Measurements from ENCODE around the gene MGLL.

The MGLL gene

GRCh38 chr3:127758013-127758412, 64.3 kb downstream of the MGLL start:
- no peak for DNase-seq (ENCODE audit: low spot score)

GRCh38 chr3:127755305-127755681, 67.0 kb downstream of the MGLL start:
- no peak for DNase-seq (ENCODE audit: low spot score)

- no peak for DNase-seq (ENCODE audit: low spot score)
Measured at GRCh38 chr3:127754411-127755304, 67.7 kb downstream of the MGLL start.

DNA sequence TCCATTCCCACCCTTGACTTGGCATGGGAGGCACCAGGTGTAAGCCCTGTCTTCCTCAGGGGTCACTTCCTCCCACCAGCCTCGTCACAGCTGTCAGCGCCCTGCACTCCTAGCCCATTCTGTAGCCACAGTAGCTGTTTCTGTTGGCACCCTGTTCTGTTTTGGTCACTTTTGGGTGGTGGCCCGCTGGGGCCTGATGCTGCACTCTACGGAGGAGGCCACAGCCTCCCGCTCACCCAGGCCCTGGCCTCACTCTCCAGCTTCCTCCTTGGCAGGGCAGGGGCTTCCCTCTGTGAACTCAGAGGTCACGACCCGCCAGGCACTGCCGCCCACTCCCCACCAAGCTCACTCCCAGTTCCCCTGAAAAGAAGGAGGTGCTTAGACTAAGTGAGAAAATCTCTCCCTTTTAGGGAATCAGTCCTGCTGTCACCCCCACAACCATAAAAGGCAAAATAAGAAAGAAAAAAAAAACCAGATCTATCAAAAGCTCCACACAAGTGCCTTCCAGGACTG, 68.4 kb downstream of the MGLL start:
- no peak for DNase-seq (ENCODE audit: low spot score)

DNA sequence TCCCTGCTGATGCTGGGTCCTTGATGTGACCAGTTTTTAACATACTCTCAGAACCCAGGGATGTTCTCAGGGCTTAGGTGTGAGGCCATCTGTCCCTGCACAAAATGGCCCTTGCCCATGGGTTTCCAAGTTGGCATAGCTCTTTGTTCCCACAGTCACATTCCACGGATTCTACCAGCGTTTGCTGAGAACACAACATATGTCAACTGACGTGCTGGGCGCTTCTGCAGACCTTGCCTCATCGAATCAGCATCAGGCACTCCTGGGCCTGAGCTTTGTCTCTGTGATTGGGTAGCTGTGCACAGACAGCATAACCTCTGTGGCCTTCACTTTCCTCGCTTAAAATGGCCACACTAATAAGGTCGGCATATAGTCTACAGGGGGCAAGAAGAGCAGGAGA, 69.0 kb downstream of the MGLL start:
- no peak for DNase-seq (ENCODE audit: low spot score)

DNA sequence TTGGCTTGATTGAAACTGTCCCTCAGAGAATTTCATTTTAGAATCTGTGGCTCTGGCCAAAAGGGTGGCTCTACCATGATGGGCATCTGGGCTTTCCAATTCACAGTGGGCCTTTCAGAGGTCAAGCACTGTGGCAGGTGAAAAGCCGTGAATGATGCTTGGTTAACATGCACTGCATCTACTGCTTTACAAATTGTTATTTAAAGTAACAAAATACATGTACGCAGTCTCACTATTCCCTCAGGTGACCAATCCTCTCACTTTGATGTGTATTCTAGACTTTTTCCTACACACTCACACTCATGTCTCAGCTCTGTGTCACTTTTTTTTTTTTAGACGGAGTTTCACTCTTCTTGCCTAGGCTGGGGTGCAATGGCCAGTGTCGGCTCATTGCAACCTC, 70.5 kb downstream of the MGLL start:
- DNase-seq (ENCODE audit: low spot score) = no peak

GRCh38 chr3:127751163-127751621, 71.1 kb downstream of the MGLL start:
- no peak for DNase-seq (ENCODE audit: low spot score)

DNA sequence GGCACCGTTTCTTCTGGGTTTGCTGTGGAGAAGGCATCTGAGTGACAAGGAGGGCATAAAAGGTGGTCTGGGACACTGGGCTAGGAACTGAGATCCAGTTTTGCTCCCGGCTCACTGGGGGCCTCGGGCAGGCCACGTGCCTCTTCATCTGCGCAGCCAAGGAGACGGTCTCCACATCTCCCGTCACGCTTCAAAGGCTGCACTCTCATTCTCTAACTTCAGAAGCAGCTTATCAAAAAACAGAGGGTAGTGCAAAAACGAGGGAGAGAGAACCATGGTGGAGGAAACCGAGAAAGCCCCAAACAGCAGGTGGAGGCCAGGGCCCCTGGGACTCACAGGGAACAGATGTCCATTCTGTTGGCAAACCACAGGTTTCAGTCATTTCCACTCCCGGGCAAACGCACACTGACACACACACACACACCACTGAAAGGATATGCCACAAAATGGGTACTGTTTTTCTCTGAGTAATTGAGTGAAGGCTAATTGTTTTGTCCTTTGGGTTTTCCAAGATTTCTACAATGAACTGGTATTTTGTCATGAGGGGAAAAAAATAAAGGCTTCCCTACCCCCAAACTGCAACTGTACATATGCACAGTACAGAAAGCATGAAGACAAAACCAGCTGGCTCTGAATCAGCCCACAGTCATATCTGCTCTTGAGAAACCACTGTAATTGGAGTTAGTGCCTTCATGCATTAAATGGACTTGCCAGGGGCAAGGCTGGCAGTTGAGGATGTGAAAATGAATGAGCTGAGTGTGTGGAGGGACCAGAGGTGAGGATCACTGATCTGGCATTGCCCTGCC, 71.9 kb downstream of the MGLL start:
- peak; percentile 65 for DNase-seq (ENCODE audit: low spot score)

DNA sequence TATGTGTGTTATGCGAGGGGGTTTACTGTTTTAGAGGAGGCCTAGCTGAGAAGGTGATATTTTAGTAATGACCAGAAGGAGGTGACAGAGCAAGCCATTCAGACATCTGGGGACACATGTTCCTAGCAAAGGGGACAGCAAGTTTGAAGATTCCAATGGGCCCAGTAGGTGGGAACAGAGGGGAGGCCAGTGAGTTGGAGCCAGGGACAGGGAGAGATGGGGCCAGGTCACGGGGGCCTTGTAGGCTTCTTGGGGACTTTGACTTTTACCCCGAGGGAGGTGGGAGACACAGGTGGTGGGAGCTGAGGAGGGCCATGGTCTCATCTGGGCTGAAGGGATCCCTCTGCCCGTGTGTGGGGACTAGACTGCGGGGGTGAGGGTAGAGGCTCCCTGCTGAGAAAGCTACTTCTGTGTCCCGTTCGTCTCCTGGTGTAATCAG, 72.5 kb downstream of the MGLL start:
- no peak for DNase-seq (ENCODE audit: low spot score)

DNA sequence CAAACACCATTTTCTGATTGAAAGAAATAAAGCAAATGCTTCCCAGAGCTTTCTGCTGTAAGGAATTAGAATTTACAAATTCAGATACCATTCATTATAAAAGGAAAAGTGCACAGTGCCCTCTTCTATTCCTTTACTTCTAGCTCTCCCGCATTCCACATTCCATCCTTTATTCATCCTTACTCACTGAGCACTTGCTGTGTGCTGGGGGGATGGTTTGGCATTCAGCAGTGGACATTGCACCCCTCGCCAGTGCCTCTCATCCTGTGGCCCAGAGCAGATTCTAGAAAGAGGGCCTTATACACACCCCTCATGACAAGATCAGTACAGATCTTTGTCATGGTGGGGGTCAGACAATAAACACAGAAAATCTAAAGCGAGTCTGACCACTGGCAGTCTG, 73.0 kb downstream of the MGLL start:
- DNase-seq (ENCODE audit: low spot score) = no peak

GRCh38 chr3:127748754-127749327, 73.5 kb downstream of the MGLL start:
- peak; percentile 57 for DNase-seq (ENCODE audit: low spot score)

DNA sequence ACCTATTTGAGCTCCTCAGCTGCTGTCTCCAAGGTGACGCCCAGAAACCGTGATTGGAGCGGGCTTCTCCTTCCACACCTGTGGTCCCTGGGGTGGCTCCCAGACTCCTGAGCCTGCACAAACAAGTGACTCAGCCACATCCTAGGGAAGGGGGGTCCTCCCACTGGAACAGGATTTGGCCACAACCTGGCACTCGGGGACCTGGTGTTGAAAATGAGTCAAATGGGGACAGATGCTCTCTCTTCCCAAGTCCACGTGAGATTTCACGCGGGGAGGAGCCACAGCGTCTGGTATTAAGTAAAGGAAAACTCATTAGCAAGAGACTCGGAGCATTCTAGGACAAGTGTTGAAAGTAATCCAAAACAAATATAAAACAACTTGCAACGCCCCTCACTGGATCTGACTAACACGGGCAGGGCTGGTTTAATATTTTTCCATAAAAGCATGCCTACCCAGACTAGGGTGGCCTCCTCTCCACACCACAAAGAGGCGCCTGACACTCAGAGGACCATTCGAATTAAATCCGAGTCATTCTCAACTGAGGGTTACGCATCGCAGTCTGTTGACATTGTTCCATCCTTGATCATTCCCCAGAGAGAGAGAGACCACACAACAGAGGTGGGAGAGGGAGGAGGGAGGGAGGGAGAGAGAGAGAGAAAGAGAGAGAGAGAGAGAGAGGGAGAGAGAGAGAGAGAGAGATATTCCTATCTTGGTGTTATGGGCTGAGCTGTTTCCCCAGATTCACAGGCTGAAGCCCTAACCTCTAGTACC, 74.4 kb downstream of the MGLL start:
- peak; percentile 93 for DNase-seq (ENCODE audit: low spot score)

GRCh38 chr3:127747066-127747465, 75.2 kb downstream of the MGLL start:
- no peak for DNase-seq (ENCODE audit: low spot score)

DNA sequence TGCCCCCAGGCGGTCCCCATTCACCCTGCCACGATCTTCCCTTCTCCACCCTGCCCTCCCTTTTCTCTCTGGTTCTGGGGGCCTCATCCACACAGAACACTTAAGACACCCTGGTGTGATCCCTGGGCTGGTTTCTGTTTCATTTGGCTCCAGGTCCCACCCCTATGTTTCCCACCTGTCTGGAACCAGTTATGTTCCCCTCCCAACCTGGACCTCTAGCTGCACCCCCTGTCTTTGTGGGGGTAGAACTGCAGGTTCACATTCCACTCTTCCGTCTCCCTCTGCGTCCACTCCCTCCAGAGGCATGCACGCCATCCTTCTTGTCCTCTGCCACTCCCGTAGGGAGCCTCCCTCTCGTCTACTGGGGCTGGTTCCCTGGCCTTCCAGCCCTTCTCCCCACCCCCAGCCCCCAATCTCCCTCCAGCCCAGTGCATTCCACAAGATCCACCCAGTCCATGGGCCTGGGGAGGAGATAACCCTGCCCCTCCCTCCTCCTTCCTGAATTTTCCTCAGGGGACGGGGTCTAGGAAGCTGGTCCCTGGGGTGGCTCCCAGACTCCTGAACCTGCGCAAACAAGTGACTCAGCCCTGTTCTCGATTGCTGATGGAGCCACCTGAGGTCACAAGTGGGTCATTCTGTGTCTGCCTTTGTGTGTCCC, 75.8 kb downstream of the MGLL start:
- DNase-seq (ENCODE audit: low spot score) = no peak

DNA sequence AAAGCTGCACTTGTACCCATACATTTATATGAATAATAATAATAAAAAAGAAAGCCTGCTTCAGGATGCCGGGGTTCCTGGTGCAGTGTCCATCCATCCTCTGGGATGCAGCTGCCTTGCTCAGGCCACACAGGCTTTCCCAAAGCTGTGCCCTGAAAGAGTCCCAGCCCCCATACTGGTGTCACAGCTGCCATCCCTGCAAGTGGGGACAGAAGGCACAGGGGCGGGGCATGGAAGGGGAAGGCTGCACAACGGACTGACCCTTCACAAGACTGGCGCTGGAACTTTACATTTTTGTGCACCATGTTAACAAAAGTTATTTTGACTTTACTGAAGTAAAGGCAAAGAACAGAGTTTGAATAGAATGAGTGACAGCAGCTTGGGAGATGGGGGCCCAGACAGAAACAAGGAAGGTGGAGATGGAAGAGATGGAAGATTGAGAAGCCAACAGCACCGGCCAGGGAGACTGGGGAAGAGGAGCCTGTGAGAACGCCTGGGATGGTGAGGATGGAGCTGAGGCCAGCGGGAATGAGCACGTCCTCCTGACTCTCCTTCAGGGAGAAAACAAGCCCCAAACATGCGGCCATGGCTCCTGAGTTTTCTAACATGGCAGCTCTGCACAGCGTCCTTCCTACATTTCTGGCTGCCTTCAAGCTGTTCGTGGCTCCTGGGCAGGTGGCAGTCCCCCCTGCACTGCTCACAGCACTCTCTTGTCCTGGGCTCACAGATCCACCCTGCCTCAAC, 76.5 kb downstream of the MGLL start:
- DNase-seq (ENCODE audit: low spot score) = no peak

- DNase-seq (ENCODE audit: low spot score) = no peak
Measured at GRCh38 chr3:127744875-127745274, 77.4 kb downstream of the MGLL start.

DNA sequence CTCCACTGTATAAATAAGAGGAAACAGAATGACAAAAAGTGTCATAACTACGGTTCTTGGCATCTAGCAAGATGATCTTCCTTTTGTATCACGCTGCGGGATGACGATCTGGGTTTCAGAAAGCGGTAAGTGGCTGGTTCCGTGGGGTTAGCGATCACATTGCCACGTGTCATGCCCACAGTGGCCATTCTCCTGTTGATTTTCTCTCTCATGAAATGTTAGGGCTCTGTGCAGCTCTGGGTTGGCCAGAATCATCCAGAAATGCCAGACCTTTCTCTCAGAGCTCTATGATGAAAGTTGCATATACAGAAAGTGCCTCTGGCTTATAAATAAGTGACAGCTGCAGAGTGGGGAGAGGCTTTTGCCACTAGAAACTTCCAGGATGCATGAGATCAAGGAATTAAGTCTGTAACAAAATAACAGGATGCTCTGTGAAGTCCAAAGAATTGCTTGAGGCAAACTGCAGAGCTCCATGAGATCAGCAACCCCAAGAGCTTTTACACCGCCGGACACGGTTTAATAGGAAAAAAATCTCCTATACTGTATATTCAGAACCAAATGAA, 78.0 kb downstream of the MGLL start:
- DNase-seq (ENCODE audit: low spot score) = no peak

- DNase-seq (ENCODE audit: low spot score) = no peak
Measured at GRCh38 chr3:127743351-127744252, 78.7 kb downstream of the MGLL start.

DNA sequence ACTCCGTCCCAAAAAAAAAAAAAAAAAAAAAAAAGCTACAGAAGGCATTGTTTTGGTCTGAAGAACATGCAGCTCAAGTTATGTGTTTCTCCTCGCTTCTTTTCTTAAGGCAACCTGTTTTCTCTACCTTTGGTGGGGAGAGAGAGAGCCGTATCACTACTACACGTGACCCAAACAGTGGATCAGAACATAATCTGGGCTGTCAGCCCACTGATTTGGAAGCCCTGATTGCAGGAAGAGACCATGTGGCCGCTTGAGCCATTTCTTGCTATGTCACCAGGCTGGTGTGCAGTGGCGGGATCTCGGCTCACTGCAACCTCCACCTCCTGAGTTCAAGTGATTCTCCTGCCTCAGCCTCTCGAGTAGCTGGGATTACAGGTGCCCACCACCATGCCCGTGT, 79.7 kb downstream of the MGLL start:
- no peak for DNase-seq (ENCODE audit: low spot score)
